RWPE1 (cell line): ENCODE data around the gene OSBP2.
A peak's percentile ranks its signal among the peaks of the same experiment; 100 is the strongest.

Experiments
- CTCF ChIA-PET: fragments of 350-600 bp; sonication (Branson Sonifier 250); formaldehyde crosslinking; extraction: SDS; loops from one replicate; lab custom pipeline; 2021; lab: Yijun Ruan, JAX
- POLR2A ChIA-PET: fragments of 400-600 bp; formaldehyde crosslinking; extraction: SDS; loops from one replicate; lab custom pipeline; 2020; ENCODE audit warnings: antibody characterized with exemption; ENCODE audit not compliant: low non-redundant PET; lab: Yijun Ruan, JAX
- DNase-seq: peaks from one replicate; pipeline ENCODE4 v3.0.0; 2012; ENCODE audit warnings: low spot score
- H3K27ac ChIP-seq: fragments of 450-650 bp; 2 replicates; pipeline ENCODE4 v1.5.1; 2017
- TF ChIP-seq, protein P1 (sequence below): fragments of 450-650 bp; conservative IDR thresholded peaks from 2 replicates; pipeline ENCODE4 v1.5.1; 2017; ENCODE audit warnings: low read depth, mild to moderate bottlenecking

Gene OSBP2

DNA sequence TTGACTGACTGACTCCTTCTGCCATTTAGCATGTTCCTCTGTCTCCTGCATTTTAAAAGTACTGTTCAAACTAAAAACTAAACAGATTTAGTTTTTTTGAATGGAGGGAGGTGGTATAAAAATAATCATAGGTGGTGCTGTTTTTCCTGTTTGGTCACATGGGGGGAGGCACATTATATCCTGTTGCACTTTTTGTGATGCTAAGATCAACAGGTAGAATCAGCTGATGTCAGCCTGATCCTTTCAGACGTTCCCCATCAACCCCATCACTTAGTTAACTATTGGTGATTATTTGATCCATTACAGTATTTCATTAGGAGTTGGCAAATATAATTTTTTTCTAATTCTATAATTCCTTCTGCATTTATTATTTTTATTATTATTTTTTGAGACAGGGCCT is 5.1 kb upstream of the OSBP2 start:
- no peak for DNase-seq
- CTCF ChIA-PET = interaction anchor here (0.7 kb wide), 1 partner anchor 688 kb away, joined by 3 read pairs; no protein-coding TSS in a partner anchor
- H3K27ac ChIP-seq = no peak overlapping the region
- POLR2A ChIA-PET = interaction anchor here (0.6 kb wide), 1 partner anchor 11 kb away, joined by 4 read pairs; no protein-coding TSS in a partner anchor
- TF ChIP-seq, protein P1, sequence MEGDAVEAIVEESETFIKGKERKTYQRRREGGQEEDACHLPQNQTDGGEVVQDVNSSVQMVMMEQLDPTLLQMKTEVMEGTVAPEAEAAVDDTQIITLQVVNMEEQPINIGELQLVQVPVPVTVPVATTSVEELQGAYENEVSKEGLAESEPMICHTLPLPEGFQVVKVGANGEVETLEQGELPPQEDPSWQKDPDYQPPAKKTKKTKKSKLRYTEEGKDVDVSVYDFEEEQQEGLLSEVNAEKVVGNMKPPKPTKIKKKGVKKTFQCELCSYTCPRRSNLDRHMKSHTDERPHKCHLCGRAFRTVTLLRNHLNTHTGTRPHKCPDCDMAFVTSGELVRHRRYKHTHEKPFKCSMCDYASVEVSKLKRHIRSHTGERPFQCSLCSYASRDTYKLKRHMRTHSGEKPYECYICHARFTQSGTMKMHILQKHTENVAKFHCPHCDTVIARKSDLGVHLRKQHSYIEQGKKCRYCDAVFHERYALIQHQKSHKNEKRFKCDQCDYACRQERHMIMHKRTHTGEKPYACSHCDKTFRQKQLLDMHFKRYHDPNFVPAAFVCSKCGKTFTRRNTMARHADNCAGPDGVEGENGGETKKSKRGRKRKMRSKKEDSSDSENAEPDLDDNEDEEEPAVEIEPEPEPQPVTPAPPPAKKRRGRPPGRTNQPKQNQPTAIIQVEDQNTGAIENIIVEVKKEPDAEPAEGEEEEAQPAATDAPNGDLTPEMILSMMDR = no peak

DNA sequence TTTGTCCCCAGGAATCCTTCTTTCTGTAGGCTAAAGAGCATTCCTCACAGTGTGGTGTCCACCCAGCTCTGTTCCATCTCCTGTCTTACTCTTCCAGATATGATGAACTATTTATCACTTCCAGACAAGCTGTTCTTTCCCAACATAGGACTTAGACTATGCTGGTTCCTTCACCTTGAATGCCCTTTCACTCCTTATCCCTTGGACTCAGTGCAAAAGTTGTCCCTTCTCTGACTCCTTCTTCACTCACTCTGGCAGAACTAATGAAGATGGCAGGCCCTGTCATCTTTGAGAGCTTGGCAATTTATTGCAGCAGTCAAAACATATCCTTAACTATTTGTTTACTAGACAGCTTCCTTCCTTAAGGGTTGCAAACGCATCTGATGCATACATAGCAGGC is 3.5 kb upstream of the OSBP2 start:
- ChIA-PET CTCF (no interaction called here), POLR2A (no interaction called here)
- TF ChIP-seq, protein P1 = no peak
- DNase-seq = no peak
- no peak overlapping the region for H3K27ac ChIP-seq

DNA sequence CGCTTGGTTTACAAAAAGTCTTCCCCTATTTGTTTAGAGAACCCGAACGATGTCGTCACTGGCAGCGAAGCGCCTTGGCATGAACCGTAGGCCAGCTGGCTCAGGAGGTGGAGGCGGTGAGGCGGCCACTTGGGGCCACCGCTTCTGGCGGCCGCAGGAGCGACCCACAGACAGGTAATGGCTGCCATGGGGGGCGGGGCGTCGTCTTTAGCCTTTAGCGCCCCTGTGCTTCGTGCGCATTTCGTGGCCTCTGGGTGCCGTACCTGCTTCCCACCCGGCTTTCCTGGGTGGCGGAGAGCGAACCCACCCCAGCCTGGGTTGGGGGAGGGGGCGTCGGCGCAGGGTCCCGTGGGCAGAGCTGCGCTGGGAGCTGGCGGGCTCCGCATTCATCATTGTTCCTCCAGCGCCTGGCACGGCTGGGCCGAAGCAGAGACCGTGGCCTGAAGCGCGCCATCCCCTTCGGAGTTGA is 469 bp upstream of the OSBP2 start:
- CTCF ChIA-PET = interaction anchor here (0.6 to 0.8 kb wide), 2 partner anchors 50 to 122 kb away, joined by 3 to 5 read pairs; no protein-coding TSS in a partner anchor
- peak; percentile 18 for DNase-seq
- POLR2A ChIA-PET = no interaction called here
- TF ChIP-seq, protein P1 = no peak
- peak overlapping the region; percentile 43; the same call in 1 of the 2 replicates for H3K27ac ChIP-seq

DNA sequence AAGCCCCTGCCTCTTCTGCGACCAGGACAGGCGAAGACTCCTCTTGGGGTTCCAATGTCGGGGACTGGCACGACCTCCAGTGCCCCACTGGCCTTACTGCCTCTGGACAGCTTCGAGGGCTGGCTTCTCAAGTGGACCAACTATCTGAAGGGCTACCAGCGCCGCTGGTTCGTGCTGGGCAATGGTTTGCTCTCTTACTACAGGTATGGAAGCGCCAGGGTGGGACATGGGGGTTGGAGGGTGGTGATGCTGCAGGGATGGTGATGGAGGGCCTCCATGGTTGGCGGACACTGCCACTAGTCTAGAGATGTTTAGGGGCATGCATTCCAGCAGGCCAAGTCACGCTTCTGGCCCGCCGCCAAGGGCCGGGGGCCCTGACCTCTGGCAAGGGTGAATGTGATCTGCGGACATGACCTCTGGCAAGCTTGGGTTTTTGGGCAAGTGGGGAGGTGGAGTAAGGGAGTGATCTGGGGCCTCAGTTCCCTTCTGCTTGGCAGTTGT is 727 bp downstream of the OSBP2 start:
- ChIA-PET CTCF (no interaction called here), POLR2A (no interaction called here)
- no peak for DNase-seq
- H3K27ac ChIP-seq = no peak overlapping the region; the same call in 1 of the 2 replicates
- TF ChIP-seq, protein P1 = no peak

DNA sequence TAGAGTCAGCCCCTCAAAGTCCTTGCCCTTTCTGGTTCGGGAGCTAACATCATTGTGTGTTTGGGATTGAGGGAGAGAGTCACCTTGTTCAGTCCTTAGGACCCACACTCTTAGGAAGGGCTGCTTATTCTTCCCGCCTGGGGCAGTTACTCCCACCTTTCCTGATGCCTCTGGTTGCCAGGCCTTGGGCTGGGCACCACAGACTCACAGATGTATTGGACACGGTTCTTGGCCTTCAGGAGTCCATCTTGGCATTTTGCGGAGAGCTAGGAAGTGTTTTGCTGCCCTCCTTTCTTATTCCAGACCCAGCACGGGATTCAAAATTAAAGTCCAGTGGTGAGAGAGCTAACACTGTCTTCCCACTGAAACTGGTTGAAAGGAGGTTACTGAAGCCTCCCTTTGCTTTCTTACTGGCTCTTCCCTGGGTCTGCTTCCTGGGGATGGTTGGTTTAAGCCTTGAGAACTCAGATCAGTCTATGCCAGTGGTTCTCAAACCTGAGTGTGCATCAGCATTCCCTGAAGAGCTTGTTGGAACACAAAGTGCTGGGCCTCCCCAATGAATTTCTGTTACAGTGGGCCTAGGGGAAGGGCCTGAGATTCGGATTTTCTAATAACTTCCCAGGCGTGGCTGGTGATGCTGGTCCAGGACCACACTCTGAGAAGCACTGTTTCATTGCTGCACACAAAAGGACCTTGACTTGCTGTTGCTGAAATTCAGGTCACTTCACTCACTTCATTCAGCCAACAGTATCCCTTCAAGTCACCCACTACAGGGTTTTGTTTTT is 1.4 kb downstream of the OSBP2 start:
- TF ChIP-seq, protein P1 = no peak
- peak overlapping the region; percentile 17 for H3K27ac ChIP-seq
- CTCF ChIA-PET = no interaction called here
- POLR2A ChIA-PET = no interaction called here
- no peak for DNase-seq

DNA sequence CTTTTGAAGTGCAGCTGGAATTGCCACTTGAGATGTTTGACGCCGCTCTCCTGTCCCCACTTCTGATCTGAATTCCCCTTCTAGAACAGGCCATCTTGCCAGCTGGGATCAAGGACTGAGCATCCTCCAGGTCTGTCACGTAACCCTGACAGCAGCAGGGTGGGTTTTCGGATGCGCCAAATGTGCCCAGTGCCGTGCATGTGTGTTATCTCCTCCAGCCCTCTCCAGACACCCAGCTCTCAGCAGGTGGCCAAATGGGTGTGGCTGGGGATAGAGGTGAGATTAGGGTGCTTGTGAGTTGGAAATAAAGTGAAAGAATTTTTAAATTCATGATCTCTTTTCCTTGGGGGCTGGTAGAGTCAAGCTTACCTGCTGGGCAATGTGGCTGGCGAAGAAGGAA is 3.3 kb downstream of the OSBP2 start:
- ChIA-PET CTCF (no interaction called here), POLR2A (no interaction called here)
- TF ChIP-seq, protein P1 = no peak

More for the DNA sequence above, 3.3 kb downstream of the OSBP2 start:
- no peak overlapping the region for H3K27ac ChIP-seq
- no peak for DNase-seq
